Stimulated activated CD4-positive, alpha-beta T cell treated with anti-CD3 and anti-CD28 coated beads, Interleukin-1b, Interleukin-23, amount 100 ng/mL, for 1 hour (primary cell): Measurements from ENCODE around the gene MRI1.

Source experiments
- DNase-seq, 2 donors: peaks; one replicate each; pipeline ENCODE4 v3.0.0-alpha.2; 2020; ENCODE audit warnings: low read depth in 2 of 2

Gene MRI1

DNA sequence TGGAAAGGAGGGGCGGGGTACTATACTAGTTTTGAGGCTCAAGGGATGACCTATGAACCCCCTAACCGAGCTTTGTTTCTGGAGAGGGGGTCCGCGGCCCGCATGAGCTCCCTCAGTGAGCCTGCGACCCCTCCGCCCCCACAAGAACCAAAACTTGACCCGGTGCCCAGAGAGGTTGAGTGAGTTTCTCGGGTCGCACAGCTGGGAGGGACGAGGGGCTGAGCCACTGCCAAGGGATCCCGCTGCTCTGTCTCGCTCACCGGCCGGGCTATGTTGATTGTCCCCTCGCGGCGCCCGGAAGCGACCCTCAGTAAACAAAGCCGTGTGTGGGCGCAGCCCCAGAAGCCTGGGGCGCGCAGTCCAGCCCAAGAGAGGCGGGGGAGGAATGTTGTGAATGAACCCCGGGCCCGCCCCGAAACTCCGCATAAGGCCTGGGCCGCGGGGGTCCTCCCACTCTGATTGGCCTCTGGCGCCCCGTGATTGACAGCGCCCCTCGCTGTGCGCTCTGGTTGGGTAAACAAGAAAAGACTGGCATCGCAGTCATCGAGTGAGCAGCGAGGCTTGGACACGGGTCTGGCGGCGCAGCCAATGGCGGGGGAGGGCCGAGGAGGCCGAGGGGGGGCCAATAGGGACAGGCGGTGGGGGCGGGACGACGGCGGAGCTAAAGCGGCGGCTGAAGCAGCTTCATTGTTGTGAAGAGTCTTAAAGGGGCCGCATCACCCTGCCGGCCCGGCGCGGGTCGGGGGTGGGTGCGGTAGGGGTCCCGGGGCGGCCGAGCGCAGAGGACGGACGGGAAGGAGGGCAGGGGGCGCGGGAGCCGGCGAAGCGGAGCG is 30.7 kb downstream of the MRI1 start, which contains the start of gene ZSWIM4:
ZSWIM4 (plus strand) TSS at position 687 of the 833 bp plus-strand sequence. CDS start 206 bp downstream, outside the sequence.
- DNase-seq: peak; percentile 82

DNA sequence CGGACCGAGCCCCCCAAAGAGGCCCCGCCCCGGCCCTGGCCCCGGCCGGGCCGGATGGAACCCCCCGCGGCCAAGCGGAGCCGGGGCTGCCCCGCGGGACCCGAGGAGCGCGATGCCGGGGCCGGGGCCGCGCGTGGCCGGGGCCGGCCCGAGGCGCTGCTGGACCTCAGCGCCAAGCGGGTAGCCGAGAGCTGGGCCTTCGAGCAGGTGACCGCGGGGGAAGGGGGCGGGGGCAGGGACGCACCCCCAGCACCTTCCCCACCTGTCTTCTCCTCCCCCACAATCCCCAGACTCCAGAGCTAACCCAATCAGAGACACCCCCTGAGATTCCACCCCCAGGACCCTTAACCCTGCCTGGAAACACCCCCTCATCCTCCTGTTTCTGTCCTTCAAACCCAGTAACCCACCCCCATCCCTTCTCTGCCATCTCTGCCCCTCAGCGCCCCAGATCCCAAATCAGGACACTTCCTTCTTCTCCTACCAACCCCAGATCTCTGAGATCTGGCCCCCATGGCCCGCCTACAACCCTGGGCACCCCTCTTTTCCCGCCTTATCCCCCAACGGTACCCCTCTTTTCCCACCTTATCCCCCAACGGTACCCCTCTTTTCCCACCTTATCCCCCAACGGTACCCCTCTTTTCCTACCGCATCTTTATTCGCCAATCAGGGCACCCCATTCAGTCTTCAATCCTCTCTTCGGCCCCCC is 31.4 kb downstream of the MRI1 start:
- no peak for DNase-seq

DNA sequence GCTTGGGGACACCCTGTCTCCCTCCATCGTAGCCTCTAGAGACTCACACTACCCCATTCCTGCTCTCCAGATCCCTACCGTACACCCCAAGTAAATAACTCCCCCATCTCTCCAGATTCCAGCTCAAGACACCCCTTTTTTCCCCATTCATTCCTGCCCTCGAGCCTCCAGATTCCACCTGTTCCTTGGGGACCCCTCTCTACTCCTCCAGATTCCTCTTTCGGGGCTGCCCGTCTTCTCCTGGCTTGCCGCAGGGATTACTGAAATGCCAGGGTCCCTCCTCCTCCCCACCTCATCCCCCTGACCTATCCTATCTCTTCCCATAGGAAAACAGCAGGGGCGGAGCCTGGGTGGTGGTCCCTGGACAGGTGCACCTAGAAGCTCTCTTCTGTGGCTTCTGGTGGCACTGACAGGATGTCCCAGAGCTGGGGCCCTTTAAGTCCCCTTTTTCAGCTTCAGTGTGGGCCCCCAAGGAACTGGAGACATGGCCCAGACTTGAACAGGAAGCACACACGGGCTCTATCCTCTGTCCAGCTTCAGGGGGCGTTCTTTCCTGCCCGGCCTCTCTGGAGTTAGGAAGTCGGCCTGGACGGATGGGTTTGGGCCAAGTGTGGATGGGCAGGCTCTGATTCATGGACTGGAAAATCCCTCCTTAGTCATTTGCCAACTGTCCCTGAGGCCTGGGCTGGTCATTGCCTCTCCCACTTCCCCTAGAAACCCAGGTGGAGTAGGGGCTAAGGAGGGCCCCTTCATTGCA is 32.2 kb downstream of the MRI1 start:
- no peak for DNase-seq

DNA sequence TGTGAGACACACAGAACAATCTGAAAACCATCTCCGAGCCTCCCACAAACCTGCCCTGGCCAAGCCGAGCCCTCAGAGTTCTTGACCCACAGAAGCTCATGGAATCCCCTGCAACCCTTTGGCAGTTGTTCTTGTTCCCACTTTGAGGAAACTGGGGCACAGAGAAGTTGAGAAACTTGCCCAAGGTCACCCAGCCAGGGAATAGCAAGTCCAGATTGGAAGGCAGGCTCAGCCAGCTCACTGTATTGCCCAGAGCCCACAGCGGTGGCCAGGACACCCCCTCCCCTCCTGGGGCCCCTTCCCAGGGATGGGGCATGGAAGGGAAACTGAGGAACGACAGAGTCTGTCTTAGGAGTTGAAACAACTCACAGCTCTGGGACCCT is 32.7 kb downstream of the MRI1 start:
- no peak for DNase-seq

DNA sequence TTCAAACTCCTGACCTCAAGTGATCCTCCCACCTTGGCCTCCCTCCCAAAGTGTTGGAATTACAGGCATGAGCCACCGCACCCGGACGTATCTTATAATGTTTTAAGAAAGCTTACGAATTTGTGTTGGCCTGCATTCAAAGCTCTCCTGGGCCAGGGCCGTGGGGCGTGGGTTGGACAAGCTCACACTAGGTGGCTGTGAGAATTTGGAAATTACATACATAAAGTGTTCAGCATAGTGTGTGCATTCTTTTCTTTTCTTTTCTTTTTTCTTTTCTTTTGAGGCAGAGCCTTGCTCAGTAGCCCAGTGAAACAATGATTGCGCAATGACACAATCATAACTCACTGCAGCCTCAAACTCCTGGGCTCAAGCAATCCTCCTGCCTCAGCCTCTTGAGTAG is 33.5 kb downstream of the MRI1 start:
- DNase-seq: no peak

DNA sequence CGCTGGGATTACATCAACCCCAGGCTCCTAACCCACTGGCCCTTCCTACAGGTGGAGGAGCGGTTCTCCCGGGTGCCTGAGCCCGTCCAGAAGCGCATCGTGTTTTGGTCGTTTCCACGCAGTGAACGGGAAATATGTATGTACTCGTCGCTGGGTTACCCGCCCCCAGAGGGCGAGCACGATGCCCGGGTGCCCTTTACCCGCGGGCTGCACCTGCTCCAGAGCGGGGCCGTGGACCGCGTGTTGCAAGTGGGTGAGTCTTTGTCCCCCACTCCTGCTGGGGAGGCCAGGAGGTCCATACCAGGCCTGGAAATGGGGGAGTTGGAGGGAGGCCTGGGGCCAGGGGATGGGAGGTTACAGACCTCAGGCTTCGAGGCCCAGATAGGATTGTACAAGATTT is 35.3 kb downstream of the MRI1 start:
- no peak for DNase-seq

DNA sequence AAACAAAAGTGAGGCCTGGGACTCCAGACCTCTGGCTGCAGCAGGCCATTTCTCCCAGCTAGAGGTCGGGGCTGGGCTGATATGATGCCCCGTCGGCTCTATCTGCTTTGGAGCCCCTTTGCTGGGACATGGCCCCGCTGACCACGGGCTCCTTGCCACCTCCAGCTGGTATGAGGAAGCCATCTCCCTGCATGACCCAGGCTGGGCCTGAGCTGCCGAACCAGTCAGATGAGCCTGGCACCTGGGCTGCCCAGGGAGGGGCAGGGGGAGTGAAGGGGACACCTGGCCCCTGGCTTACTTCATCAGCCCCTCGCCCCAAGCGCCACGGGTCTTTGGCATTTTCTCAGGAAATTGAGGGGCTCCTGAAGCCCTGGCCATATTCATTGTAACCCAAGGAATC is 38.7 kb downstream of the MRI1 start:
- no peak for DNase-seq

DNA sequence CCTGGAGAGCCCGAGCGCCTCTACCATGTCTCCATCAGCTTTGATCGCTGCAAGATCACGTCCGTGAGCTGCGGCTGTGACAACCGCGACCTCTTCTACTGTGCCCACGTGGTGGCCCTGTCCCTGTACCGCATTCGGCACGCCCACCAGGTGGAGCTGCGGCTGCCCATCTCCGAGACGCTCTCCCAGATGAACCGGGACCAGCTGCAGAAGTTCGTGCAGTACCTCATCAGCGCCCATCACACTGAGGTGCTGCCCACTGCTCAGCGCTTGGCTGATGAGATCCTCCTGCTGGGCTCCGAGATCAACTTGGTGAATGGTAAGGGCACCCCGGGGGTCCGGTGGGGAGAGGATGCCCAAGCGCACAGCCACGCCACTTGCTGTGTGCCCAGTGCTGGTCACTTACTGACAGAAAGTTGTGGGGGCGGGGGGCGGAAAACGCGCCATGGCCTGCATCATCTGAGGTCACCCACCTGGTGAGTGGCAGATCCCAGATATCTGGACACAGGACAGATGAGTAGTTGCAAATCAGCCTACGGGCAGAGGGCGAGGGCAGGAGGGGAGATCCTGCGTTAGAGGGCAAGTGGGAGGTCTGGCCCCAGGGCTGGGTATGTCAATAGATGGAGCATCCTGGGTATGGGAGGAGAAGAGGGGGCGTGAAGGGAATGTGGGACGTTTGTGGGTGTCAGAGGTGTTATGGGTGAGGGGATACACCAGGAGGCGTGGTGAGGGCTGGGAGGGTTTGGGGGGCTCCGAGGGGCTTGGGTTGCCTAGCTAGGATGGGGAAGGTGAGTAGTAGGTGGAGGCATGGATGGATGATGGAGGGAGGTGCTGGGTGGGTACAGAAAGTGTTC is 40.7 kb downstream of the MRI1 start:
- DNase-seq: no peak

DNA sequence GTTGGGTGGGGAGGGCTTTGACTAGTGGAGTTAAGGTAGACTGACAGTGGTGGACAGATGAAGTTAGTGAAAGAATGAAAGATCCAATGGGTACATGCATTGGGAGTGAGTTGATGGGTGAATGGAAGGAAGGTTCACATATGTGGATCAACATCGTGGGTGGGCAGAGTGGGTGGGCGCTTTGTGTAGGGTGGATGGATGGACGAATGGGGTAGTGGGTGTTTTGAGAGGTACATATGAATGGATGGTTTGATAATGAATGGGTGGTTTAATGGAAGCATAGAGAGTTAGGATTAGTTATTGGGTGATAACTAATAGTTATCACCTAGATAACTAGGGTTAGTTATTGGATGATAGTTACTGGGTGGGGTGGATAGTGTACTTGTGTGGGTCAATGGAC is 42.4 kb downstream of the MRI1 start:
- DNase-seq: no peak

DNA sequence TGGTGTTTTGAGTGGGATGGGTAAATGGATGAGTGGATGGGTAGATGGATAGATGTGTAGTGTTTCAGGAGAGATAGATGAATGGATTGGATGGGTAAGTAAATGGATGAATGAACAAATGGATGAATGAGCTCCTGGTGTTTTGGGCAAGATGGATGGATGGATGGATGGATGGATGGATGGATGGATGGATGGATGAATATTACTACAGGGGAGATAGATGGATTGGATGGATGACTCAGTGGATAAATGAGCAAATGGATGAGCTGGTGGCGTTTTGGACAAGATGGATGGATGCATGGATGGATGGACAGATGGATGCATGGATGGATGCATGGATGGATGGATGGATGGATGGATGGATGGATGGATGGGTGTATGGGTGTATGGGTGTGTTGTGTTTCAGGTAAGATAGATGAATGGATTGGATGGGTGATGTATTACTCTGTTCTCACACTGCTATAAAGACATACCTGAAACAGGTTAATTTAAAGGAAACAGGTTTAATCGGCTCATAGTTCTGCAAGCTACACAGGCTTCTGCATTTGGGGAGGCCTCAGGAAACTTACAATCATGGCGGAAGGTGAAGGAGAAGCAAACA is 43.2 kb downstream of the MRI1 start:
- DNase-seq: no peak

DNA sequence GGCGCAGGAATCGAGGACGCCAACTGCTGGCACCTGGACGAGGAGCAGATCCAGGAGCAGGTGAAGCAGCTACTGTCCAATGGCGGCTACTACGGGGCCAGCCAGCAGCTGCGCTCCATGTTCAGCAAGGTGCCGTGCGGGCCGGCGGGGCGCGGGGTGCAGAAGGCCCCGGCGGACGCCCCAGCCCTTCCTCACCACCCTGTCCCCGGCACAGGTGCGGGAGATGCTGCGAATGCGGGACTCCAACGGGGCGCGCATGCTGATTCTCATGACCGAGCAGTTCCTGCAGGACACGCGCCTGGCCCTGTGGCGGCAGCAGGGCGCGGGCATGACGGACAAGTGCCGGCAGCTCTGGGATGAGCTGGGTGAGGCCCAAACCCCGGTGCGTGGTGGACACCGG is 44.5 kb downstream of the MRI1 start:
- DNase-seq: no peak

DNA sequence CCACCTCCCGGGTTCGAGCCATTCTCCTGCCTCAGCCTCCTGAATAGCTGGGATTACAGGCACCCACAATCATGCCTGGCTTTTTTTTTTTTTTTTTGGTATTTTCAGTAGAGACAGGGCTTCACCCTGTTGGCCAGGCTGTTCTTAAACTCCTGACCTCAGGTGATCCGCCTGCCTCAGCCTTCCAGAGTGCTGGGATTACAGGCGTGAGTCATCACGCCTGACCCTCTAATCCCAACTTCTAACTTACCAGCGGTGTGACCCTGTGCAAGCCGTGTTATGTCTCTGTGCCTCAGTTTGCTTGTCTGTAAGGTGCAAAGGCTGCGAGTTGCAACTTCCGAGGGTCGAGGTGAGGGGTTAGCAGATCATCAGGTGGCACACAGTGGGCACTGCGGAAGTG is 48.2 kb downstream of the MRI1 start:
- DNase-seq: no peak

DNA sequence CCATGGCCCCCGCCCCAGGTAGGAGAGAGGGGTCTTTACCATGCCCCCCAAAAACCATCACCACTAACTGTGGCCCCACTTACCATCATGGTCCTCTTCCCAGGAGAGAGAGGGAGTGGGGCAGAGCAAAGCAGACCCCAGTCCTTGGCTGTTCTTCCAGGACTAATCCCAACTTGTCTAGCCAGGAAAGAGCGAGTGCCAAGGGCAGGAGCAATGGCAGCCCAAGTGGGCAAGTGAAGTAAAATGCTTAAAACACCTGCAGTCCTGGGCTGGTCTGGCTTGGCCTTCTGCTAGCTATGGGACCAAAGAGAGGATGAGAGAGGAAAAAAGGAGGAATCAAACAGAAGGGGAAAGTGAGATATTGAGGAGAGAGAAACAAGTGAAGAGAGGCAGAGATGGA is 48.8 kb downstream of the MRI1 start:
- DNase-seq: no peak

DNA sequence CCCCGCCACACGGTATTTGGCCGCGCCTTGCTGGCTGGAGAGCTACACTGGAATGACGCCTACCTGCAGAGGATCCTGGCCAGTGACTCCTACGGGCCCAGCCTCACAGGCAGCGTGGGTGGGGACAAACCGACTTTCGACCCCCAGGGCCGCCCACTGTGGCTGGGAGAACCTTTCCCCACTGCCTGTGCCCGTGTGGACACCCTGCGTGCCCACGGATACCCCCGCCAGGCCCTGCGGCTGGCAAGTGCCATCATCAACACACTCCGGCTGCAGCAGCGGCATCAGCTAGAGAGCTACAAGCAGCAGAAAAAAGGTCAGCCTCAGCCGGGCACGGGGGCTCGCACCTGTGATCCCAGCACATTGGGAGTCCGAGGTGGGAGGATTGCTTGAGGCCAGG is 50.2 kb downstream of the MRI1 start:
- no peak for DNase-seq

DNA sequence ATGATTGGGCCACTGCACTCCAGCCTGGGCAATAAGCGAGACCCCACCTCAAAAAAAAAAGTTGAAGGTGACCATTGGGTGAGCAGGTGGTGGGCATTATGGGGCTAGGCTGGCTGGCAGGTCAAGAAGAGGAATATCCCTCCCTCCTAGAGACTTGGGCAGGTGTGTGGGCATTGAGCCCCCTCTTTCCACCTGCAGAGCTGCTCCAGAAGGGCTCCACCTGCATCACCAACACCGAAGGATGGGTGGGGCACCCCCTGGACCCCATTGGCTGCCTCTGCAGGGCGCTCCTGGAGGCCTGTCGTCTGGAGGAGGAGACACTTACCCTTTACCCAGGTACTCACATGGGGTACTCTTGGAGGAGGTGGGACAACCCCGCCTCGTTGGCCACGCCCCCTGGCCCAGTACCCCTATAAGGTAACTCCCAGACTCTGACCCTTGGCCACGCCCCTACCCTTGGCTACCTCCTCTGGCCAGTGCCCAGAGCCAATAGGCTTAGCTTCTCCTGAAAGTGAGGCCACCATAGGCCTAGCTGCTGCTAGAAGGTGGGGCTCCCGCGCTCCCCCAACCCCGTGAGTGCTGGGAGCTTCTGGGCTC is 52.8 kb downstream of the MRI1 start:
- DNase-seq: no peak

DNA sequence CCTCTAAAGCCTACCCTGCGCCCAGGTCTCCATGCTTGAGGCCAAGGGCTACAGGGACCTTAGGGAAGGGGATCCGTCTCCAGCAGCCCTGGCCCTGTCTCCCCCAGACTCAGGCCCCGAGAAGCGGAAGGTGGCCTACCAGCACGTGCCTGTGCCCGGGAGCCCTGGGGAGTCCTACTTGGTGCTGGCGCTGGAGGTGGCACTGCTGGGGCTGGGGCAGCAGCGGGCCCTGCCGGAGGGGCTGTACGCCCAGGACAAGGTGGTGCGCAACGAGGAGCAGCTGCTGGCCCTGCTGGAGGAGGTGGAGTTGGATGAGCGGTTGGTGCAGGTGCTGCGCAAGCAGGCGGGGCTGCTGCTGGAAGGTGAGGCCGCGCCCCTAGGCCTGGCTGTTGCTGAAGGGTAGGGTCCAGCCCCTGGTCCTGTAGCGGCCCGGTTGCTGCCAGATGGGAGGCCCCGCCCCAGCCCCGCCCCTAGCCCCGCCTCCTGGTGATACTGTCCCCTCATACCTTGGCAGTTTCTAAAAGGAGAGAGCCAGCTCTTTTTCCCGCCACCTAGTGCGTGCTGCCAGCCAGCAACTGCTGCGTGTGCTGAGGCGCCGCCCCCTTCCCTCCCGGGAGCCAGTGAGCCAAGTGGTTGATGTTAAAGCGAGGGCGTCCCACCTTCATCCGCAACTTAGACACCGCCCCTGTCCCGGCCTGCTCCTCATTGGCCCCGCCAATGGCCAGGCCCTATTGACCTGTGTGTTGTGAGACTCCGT is 53.5 kb downstream of the MRI1 start:
- no peak for DNase-seq

DNA sequence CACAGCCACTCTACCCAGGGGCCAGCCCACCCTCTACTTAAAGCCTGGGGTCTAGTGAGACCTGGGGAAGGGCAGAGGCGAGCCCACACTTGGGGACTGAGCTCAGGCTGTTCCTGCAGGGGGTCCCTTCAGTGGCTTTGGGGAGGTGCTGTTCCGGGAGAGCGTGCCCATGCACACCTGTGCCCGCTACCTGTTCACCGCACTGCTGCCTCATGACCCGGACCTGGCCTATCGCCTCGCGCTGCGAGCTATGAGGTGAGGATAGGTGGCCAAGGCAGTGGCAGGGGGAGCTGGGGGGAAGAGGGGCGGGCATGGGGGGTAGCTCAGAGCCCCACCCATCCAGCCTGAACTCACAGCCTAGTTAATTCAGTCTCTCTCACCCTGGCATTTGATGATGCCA is 54.9 kb downstream of the MRI1 start:
- no peak for DNase-seq

DNA sequence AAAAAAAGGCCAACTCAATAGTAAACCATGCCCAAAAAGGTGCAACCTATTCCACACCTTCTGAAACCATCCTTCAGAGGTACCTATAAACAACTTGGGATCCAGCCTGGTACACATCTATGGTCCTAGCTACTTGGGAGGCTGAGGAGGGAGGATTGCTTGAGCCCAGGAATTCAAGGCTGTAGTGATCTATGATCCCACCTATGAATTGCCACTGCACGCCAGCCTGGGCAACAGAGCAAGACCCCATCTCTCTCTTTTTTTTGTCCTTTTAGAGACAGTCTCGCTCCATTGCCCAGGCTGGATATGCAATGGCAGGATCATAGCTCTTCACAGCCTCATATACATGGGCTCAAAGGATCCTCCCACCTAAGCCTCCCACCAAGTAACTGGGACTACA is 57.0 kb downstream of the MRI1 start:
- DNase-seq: no peak

DNA sequence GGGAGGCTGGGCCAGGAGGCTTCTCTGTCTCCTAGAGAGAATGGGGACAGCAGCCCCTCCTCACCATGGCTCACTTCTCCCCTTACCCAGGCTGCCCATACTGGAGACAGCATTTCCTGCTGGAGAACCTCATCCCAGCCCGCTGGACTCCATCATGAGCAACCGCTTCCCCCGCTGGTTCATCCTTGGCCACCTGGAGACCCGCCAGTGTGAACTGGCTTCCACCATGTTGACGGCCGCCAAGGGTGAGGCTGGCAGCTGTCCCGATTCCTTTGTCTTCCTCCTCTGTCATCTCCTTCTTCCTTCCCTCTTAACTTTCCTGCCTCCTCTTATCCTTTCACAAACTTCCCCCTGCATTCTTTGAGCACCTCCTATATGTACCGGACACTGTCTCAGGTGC is 58.9 kb downstream of the MRI1 start:
- no peak for DNase-seq
